Measurements from ENCODE around the gene PGF. TPM values are rescaled to one million over a fixed set of nuclear protein-coding genes. Genes with fewer than 3 reads are reported as not detected.

The PGF gene
- total RNA-seq, 1 donor from 2014 or later, result 20.2 TPM

GRCh38 chr14:74956280-74957072 is 1.1 kb upstream of the PGF start:
- DNase-seq (ENCODE audit: low read depth in 2 of 2), result no peak

- DNase-seq (ENCODE audit: low read depth in 2 of 2), result no peak
These were observed 556 bp upstream of the PGF start for GRCh38 chr14:74956027-74956279.

- no peak for DNase-seq (ENCODE audit: low read depth in 2 of 2)
These were observed 509 bp downstream of the PGF start for GRCh38 chr14:74954947-74955228.

GRCh38 chr14:74954232-74954946 is 1.0 kb downstream of the PGF start:
- peak; percentile 48 to 59 for DNase-seq (ENCODE audit: low read depth in 2 of 2)

- DNase-seq (ENCODE audit: low read depth in 2 of 2), result no peak
These were observed 1.7 kb downstream of the PGF start for GRCh38 chr14:74953686-74954085.

GRCh38 chr14:74952697-74953484 is 2.5 kb downstream of the PGF start:
- DNase-seq (ENCODE audit: low read depth in 2 of 2), result no peak

GRCh38 chr14:74952180-74952665 is 3.2 kb downstream of the PGF start:
- DNase-seq (ENCODE audit: low read depth in 2 of 2), result no peak

- no peak for DNase-seq (ENCODE audit: low read depth in 2 of 2)
These were observed 3.8 kb downstream of the PGF start for GRCh38 chr14:74951443-74952179.

GRCh38 chr14:74950795-74951442 is 4.5 kb downstream of the PGF start:
- no peak for DNase-seq (ENCODE audit: low read depth in 2 of 2)

- DNase-seq (ENCODE audit: low read depth in 2 of 2), result no peak
These were observed 5.4 kb downstream of the PGF start for GRCh38 chr14:74949859-74950573.

GRCh38 chr14:74949191-74949601 is 6.2 kb downstream of the PGF start:
- DNase-seq (ENCODE audit: low read depth in 2 of 2), result no peak

GRCh38 chr14:74948228-74949175 is 6.9 kb downstream of the PGF start:
- no peak for DNase-seq (ENCODE audit: low read depth in 2 of 2)

- no peak for DNase-seq (ENCODE audit: low read depth in 2 of 2)
These were observed 7.8 kb downstream of the PGF start for GRCh38 chr14:74947353-74948227.

- peak in 1 of 2 donors; percentile 42 for DNase-seq (ENCODE audit: low read depth in 2 of 2)
These were observed 8.6 kb downstream of the PGF start for GRCh38 chr14:74946659-74947281.

GRCh38 chr14:74945852-74946658 is 9.3 kb downstream of the PGF start:
- peak; percentile 72 to 78 for DNase-seq (ENCODE audit: low read depth in 2 of 2)

- peak; percentile 38 to 53 for DNase-seq (ENCODE audit: low read depth in 2 of 2)
These were observed 10.0 kb downstream of the PGF start for GRCh38 chr14:74945261-74945851.

GRCh38 chr14:74942608-74943007 is 12.8 kb downstream of the PGF start:
- DNase-seq (ENCODE audit: low read depth in 2 of 2), result no peak

Measured in lung microvascular endothelial cell (primary cell).